HG03432 (cell line): Measurements from ENCODE around the gene GET4.
A peak's percentile ranks its signal among the peaks of the same experiment; 100 is the strongest.

Source experiments
- ATAC-seq: cut with Tn5 transposase; IDR thresholded peaks from one replicate; pipeline ENCODE4 v1.9.1; 2021; ENCODE audit warnings: mild to moderate bottlenecking, moderate library complexity; ENCODE audit not compliant: unreplicated experiment

Gene GET4

GRCh38 chr7:924541-925231 lies 48.3 kb downstream of the GET4 start:
- ATAC-seq: peak; percentile 58

- ATAC-seq: no peak
Measured at GRCh38 chr7:925601-926000, 49.2 kb downstream of the GET4 start.

- ATAC-seq: no peak
Measured at GRCh38 chr7:926061-927030, 50.0 kb downstream of the GET4 start.

- ATAC-seq: no peak
Measured at GRCh38 chr7:927031-927671, 50.8 kb downstream of the GET4 start.

- no peak for ATAC-seq
Measured at GRCh38 chr7:929311-929711, 53.0 kb downstream of the GET4 start.

- ATAC-seq: no peak
Measured at GRCh38 chr7:930975-931758, 54.8 kb downstream of the GET4 start.

- no peak for ATAC-seq
Measured at GRCh38 chr7:931871-932650, 55.7 kb downstream of the GET4 start.

GRCh38 chr7:932651-932975 lies 56.3 kb downstream of the GET4 start:
- no peak for ATAC-seq

- ATAC-seq: no peak
Measured at GRCh38 chr7:934469-935163, 58.3 kb downstream of the GET4 start.

- no peak for ATAC-seq
Measured at GRCh38 chr7:935164-935873, 59.0 kb downstream of the GET4 start.

- ATAC-seq: no peak
Measured at GRCh38 chr7:935874-936385, 59.6 kb downstream of the GET4 start.

- ATAC-seq: peak; percentile 86
Measured at GRCh38 chr7:936386-937054, 60.2 kb downstream of the GET4 start.

- ATAC-seq: no peak
Measured at GRCh38 chr7:937856-938484, 61.6 kb downstream of the GET4 start.

GRCh38 chr7:938546-939185 lies 62.3 kb downstream of the GET4 start:
- no peak for ATAC-seq

GRCh38 chr7:939843-940242 lies 63.5 kb downstream of the GET4 start:
- ATAC-seq: no peak

- no peak for ATAC-seq
Measured at GRCh38 chr7:940599-941408, 64.5 kb downstream of the GET4 start.
